PC-3 (cell line): ENCODE measurements around the gene IDH3A. TPM values are rescaled to one million over a fixed set of nuclear protein-coding genes. Genes with fewer than 3 reads are reported as not detected.

Experiments
- ATAC-seq: fragments of 200-7000 bp; cut with Tn5 transposase; 2 replicates; pipeline ENCODE4 v1.9.1; 2020; ENCODE audit warnings: mild to moderate bottlenecking, moderate library complexity
- BruUV-seq: library from RNA; stranded (reverse); fragments of 400-500 nt; replicated peaks from 2 replicates; lab custom pipeline; 2021; lab: Mats Ljungman, UMichigan
- CTCF ChIA-PET: fragments of 300-600 bp; sonication (Branson Sonifier 250); formaldehyde crosslinking; loops from one replicate; lab custom pipeline; 2022; ENCODE audit warnings: antibody characterized with exemption; lab: Charles Lee
- POLR2A ChIA-PET: fragments of 300-600 bp; sonication (Branson Sonifier 250); formaldehyde crosslinking; loops from one replicate; lab custom pipeline; 2022; ENCODE audit warnings: antibody characterized with exemption; ENCODE audit not compliant: unreplicated experiment; lab: Charles Lee
- DNase-seq: peaks from one replicate; pipeline ENCODE4 v3.0.0-alpha.2; 2015
- H2AFZ ChIP-seq: fragments of 300-600 bp; sonication (generic); 2 replicates; pipeline ENCODE4 v1.6.0; 2016; ENCODE audit warnings: antibody characterized with exemption, low read length
- H3F3A ChIP-seq: fragments of 300-600 bp; sonication (generic); one replicate; pipeline ENCODE4 v1.6.0; 2017; ENCODE audit warnings: antibody characterized with exemption, low read length, control low read depth, mild to moderate bottlenecking; ENCODE audit not compliant: unreplicated experiment
- H3K27ac ChIP-seq: fragments of 300-600 bp; sonication (generic); 2 replicates; pipeline ENCODE4 v1.5.1; 2016; ENCODE audit warnings: mild to moderate bottlenecking, low read length
- H3K27me3 ChIP-seq: fragments of 300-600 bp; sonication (generic); 2 replicates; pipeline ENCODE4 v1.6.1; 2016; ENCODE audit warnings: low read length, mixed read lengths
- H3K36me3 ChIP-seq: fragments of 300-600 bp; sonication (generic); 2 replicates; pipeline ENCODE4 v1.6.1; 2016; ENCODE audit warnings: low read depth, mixed run types, low read length, mixed read lengths
- H3K4me1 ChIP-seq: fragments of 300-600 bp; sonication (generic); 2 replicates; pipeline ENCODE4 v1.5.1; 2016; ENCODE audit warnings: low read length; ENCODE audit not compliant: insufficient read depth
- H3K4me2 ChIP-seq: fragments of 300-600 bp; sonication (generic); 2 replicates; pipeline ENCODE4 v1.6.0; 2016; ENCODE audit warnings: low read length
- H3K4me3 ChIP-seq: fragments of 300-600 bp; sonication (generic); 2 replicates; pipeline ENCODE4 v1.5.1; 2016; ENCODE audit warnings: mild to moderate bottlenecking, low read length, mixed read lengths
- H3K79me2 ChIP-seq: fragments of 300-600 bp; sonication (generic); 2 replicates; pipeline ENCODE4 v1.6.1; 2017; ENCODE audit warnings: low read length, mixed read lengths
- H3K9ac ChIP-seq: fragments of 300-600 bp; sonication (generic); 2 replicates; pipeline ENCODE4 v1.6.0; 2016; ENCODE audit warnings: mild to moderate bottlenecking, low read length
- H3K9me2 ChIP-seq: fragments of 300-600 bp; sonication (generic); replicated peaks from 2 replicates; pipeline ENCODE4 v1.6.1; 2016; ENCODE audit warnings: mixed run types, low read length, mixed read lengths
- H3K9me3 ChIP-seq: fragments of 300-600 bp; sonication (generic); 2 replicates; pipeline ENCODE4 v1.6.1; 2016; ENCODE audit warnings: low read length, mixed read lengths
- H4K20me1 ChIP-seq: fragments of 300-600 bp; sonication (generic); 2 replicates; pipeline ENCODE4 v1.6.1; 2016; ENCODE audit warnings: low read length, mixed read lengths
- EZH2 ChIP-seq: fragments of 300-600 bp; sonication (generic); IDR thresholded peaks from one replicate; pipeline ENCODE4 v1.6.1; 2017; ENCODE audit warnings: antibody characterized with exemption, mild to moderate bottlenecking, low read length; ENCODE audit not compliant: unreplicated experiment
- EZH2phosphoT487 ChIP-seq: fragments of 300-600 bp; sonication (generic); IDR thresholded peaks from 2 replicates; pipeline ENCODE4 v1.6.1; 2018; ENCODE audit warnings: mild to moderate bottlenecking, antibody characterized with exemption, low read length, borderline replicate concordance
- intact Hi-C: fragments of 100-400 bp; cut with micrococcal nuclease; formaldehyde crosslinking; loops from 2 replicates; pipeline ENCODE4 v1.9.0; 2023
- total RNA-seq: library from RNA; depleted of rRNA; stranded (reverse); fragments of >200 nt; gene quantifications from 2 replicates; pipeline ENCODE4 v1.2.3, GENCODE V29; 2014
- TF ChIP-seq, protein P1 (sequence below): fragments of 300-600 bp; sonication (generic); conservative IDR thresholded peaks from 2 replicates; pipeline ENCODE4 v1.5.1; 2017; ENCODE audit warnings: antibody characterized with exemption, low read depth, mild to moderate bottlenecking, low read length

The IDH3A gene
- total RNA-seq, 1 experiment from 2014 or later, result 78.8 TPM

- H3K4me2 ChIP-seq, result no peak overlapping the region
- no peak overlapping the region for H3K27ac ChIP-seq
- no TSS peak for BruUV-seq
Measured at GRCh38 chr15:78103406-78104118, 45.6 kb upstream of the IDH3A start.

GRCh38 chr15:78104119-78104479 is 45.1 kb upstream of the IDH3A start:
- no peaks in the 10 kb centered on the region for H3K36me3 ChIP-seq
- intact Hi-C loops, result no loop called here
- H3K27me3 ChIP-seq, result no peaks in the 10 kb centered on the region
- H3K9me3 ChIP-seq, result no peaks in the 10 kb centered on the region
- no peaks in the 10 kb centered on the region for H3K9me2 ChIP-seq
- no peaks in the 10 kb centered on the region for H3K79me2 ChIP-seq
- DNase-seq (no peak), ATAC-seq (no peak)
- no peaks in the 10 kb centered on the region for H3F3A ChIP-seq
- no peak overlapping the region for H3K4me2 ChIP-seq
- ChIA-PET CTCF (no interaction called here), POLR2A (no interaction called here)
- no TSS peak for BruUV-seq
- H2AFZ ChIP-seq, result no peak overlapping the region
- no peaks in the 10 kb centered on the region for H3K4me1 ChIP-seq
- H3K4me3 ChIP-seq, result no peak overlapping the region
- TF ChIP-seq EZH2, result no peak
- TF ChIP-seq, protein P1, sequence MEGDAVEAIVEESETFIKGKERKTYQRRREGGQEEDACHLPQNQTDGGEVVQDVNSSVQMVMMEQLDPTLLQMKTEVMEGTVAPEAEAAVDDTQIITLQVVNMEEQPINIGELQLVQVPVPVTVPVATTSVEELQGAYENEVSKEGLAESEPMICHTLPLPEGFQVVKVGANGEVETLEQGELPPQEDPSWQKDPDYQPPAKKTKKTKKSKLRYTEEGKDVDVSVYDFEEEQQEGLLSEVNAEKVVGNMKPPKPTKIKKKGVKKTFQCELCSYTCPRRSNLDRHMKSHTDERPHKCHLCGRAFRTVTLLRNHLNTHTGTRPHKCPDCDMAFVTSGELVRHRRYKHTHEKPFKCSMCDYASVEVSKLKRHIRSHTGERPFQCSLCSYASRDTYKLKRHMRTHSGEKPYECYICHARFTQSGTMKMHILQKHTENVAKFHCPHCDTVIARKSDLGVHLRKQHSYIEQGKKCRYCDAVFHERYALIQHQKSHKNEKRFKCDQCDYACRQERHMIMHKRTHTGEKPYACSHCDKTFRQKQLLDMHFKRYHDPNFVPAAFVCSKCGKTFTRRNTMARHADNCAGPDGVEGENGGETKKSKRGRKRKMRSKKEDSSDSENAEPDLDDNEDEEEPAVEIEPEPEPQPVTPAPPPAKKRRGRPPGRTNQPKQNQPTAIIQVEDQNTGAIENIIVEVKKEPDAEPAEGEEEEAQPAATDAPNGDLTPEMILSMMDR, result no peak
- TF ChIP-seq EZH2phosphoT487, result no peak
- no peaks in the 10 kb centered on the region for H4K20me1 ChIP-seq
- no peak overlapping the region for H3K9ac ChIP-seq
- H3K27ac ChIP-seq, result no peak overlapping the region

More at GRCh38 chr15:78103406-78104118, 45.6 kb upstream of the IDH3A start:
- intact Hi-C loops, result no loop called here
- TF ChIP-seq EZH2phosphoT487, result no peak
- TF ChIP-seq, protein P1, result no peak
- TF ChIP-seq EZH2, result no peak
- Histone ChIP-seq H3K9ac (no peak overlapping the region), H3K36me3 (no peaks in the 10 kb centered on the region), H2AFZ (no peak overlapping the region), H4K20me1 (no peaks in the 10 kb centered on the region), H3F3A (no peaks in the 10 kb centered on the region), H3K4me3 (no peak overlapping the region), H3K79me2 (no peaks in the 10 kb centered on the region), H3K27me3 (no peaks in the 10 kb centered on the region), H3K4me1 (no peaks in the 10 kb centered on the region), H3K9me3 (no peaks in the 10 kb centered on the region), H3K9me2 (no peaks in the 10 kb centered on the region)
- no peak for ATAC-seq
- ChIA-PET POLR2A (no interaction called here), CTCF (no interaction called here)
- peak; percentile 7 for DNase-seq
